HG03460 (cell line): ENCODE measurements around the gene KPNA4.
"Not testable (repeated sequence)": the region's sequence is repeated elsewhere in the genome, so short reads cannot be mapped to it uniquely, and the experiment has no call there.

Experiments used
- ATAC-seq: cut with Tn5 transposase; IDR thresholded peaks from one replicate; pipeline ENCODE4 v1.9.1; 2021; ENCODE audit not compliant: unreplicated experiment

Gene KPNA4

GRCh38 chr3:160452251-160452650 is 113.1 kb downstream of the KPNA4 start:
- ATAC-seq: not testable (repeated sequence)

GRCh38 chr3:160451602-160452001 is 113.8 kb downstream of the KPNA4 start:
- no peak for ATAC-seq

GRCh38 chr3:160450846-160451245 is 114.5 kb downstream of the KPNA4 start:
- ATAC-seq: no peak

GRCh38 chr3:160449636-160450598 is 115.5 kb downstream of the KPNA4 start, which contains the start of gene TRIM59:
TRIM59 (minus strand) TSS chr3:160449786; CDS start chr3:160439183, 10,603 bp downstream.
- ATAC-seq: peak; percentile 94

GRCh38 chr3:160448845-160449635 is 116.3 kb downstream of the KPNA4 start:
- ATAC-seq: peak; percentile 45

GRCh38 chr3:160447544-160447943 is 117.8 kb downstream of the KPNA4 start:
- no peak for ATAC-seq

- ATAC-seq: no peak
Observed at GRCh38 chr3:160446522-160447056, 118.8 kb downstream of the KPNA4 start.

- no peak for ATAC-seq
Observed at GRCh38 chr3:160445854-160446253, 119.5 kb downstream of the KPNA4 start.
